HCT116 (cell line): ENCODE measurements around the gene AAMDC. TPM values are rescaled to one million over a fixed set of nuclear protein-coding genes. Genes with fewer than 3 reads are reported as not detected.

ENCODE experiments used
- ATAC-seq: fragments of 200-7000 bp; cut with Tn5 transposase; 2 replicates; pipeline ENCODE4 v1.9.1; 2020; ENCODE audit warnings: mild to moderate bottlenecking, moderate library complexity
- BruUV-seq: library from RNA; stranded (reverse); fragments of 400-500 nt; replicated peaks from 2 replicates; lab custom pipeline; 2021; lab: Mats Ljungman, UMichigan
- CTCF ChIA-PET: fragments of 300-600 bp; sonication (Branson Sonifier 250); formaldehyde crosslinking; loops from one replicate; lab custom pipeline; 2021; ENCODE audit warnings: antibody characterized with exemption; lab: Charles Lee
- POLR2A ChIA-PET: fragments of 300-600, 350-600 bp; sonication (Branson Sonifier 250); formaldehyde crosslinking; loops from one replicate; lab custom pipeline; 2021; ENCODE audit warnings: antibody characterized with exemption; lab: Charles Lee
- RAD21 ChIA-PET, 2 experiments: fragments of 300-600 bp; sonication (Branson Sonifier 250); formaldehyde crosslinking; loops; one replicate each; lab custom pipeline; 2023; ENCODE audit warnings: low total read pairs in 2 of 2; ENCODE audit not compliant: uncharacterized antibody in 2 of 2, unreplicated experiment in 2 of 2, low non-redundant PET in 1 of 2; lab: Charles Lee
- DNase-seq: peaks from one replicate; pipeline ENCODE4 v3.0.0-alpha.2; 2010; ENCODE audit warnings: low read depth, low spot score
- H2AFZ ChIP-seq: fragments of 200-600 bp; shearing (Covaris generic), sonication (generic); 2 replicates; pipeline ENCODE4 v1.6.1; 2017; ENCODE audit warnings: low read depth, mixed run types, mixed read lengths, antibody characterized with exemption, low read length; ENCODE audit not compliant: poor library complexity, severe bottlenecking
- H3K27ac ChIP-seq: 2 replicates; pipeline ENCODE4 v1.5.1; 2012; ENCODE audit warnings: low read depth, low read length
- H3K27me3 ChIP-seq: fragments of 200-600 bp; sonication (generic); 2 replicates; pipeline ENCODE4 v1.6.1; 2016; ENCODE audit warnings: mixed run types, low read length, mixed read lengths; ENCODE audit not compliant: insufficient read depth
- H3K36me3 ChIP-seq, 2 experiments: fragments of 200-500 bp in 1 of 2; fragments of 200-600 bp in 1 of 2; sonication (Bioruptor generic) in 1 of 2; sonication (generic) in 1 of 2; 2 replicates each; pipeline versions ENCODE4 v1.5.1 to v1.6.1; 2014 to 2016; ENCODE audit warnings: low read length in 2 of 2, inconsistent platforms in 1 of 2, mixed read lengths in 1 of 2, mixed run types in 1 of 2; ENCODE audit not compliant: insufficient read depth in 2 of 2, control insufficient read depth in 1 of 2
- H3K4me1 ChIP-seq, 2 experiments: fragments of 200-600 bp in 1 of 2; sonication (generic) in 1 of 2; 2 replicates each; pipeline versions ENCODE4 v1.5.1 to v1.6.1; 2012 to 2017; ENCODE audit warnings: low read length in 2 of 2, inconsistent platforms in 1 of 2, mild to moderate bottlenecking in 1 of 2, mixed read lengths in 1 of 2, mixed run types in 1 of 2, moderate library complexity in 1 of 2; ENCODE audit not compliant: insufficient read depth in 2 of 2, control insufficient read depth in 1 of 2
- H3K4me2 ChIP-seq: fragments of 200-600 bp; sonication (generic); 2 replicates; pipeline ENCODE4 v1.6.1; 2017; ENCODE audit warnings: mixed run types, low read length, mixed read lengths
- H3K4me3 ChIP-seq, 2 experiments: fragments of 200-600 bp in 1 of 2; sonication (generic) in 1 of 2; replicated peaks in 1 of 2; 2 replicates each; pipeline ENCODE4 v1.5.1; 2011 to 2016; ENCODE audit warnings: low read length in 2 of 2, control low read depth in 1 of 2, low read depth in 1 of 2, mild to moderate bottlenecking in 1 of 2, mixed read lengths in 1 of 2, mixed run types in 1 of 2
- H3K79me2 ChIP-seq: fragments of 200-600 bp; sonication (generic); 2 replicates; pipeline ENCODE4 v1.6.1; 2017; ENCODE audit warnings: mild to moderate bottlenecking, mixed run types, low read length, moderate library complexity, mixed read lengths; ENCODE audit not compliant: insufficient read depth
- H3K9ac ChIP-seq: fragments of 200-600 bp; sonication (generic); 2 replicates; pipeline ENCODE4 v1.6.1; 2016; ENCODE audit warnings: low read length, mixed read lengths
- H3K9me2 ChIP-seq: fragments of 200-600 bp; sonication (generic), shearing (Covaris generic); 2 replicates; pipeline ENCODE4 v1.6.1; 2017; ENCODE audit warnings: mixed run types, mild to moderate bottlenecking, moderate library complexity; ENCODE audit not compliant: insufficient read depth
- H3K9me3 ChIP-seq, 2 experiments: fragments of 200-500 bp in 1 of 2; fragments of 200-600 bp in 1 of 2; sonication (Bioruptor generic) in 1 of 2; sonication (generic) in 1 of 2; 2 replicates each; pipeline ENCODE4 v1.6.1; 2014 to 2017; ENCODE audit warnings: low read length in 2 of 2, mixed read lengths in 2 of 2, inconsistent platforms in 1 of 2, low read depth in 1 of 2, mild to moderate bottlenecking in 1 of 2, mixed run types in 1 of 2, moderate library complexity in 1 of 2; ENCODE audit not compliant: control insufficient read depth in 1 of 2, insufficient read depth in 1 of 2
- H4K20me1 ChIP-seq: fragments of 200-600 bp; sonication (generic), shearing (Covaris generic); 2 replicates; pipeline ENCODE4 v1.6.1; 2017; ENCODE audit warnings: mixed run types, mild to moderate bottlenecking, moderate library complexity; ENCODE audit not compliant: insufficient read depth
- ATF3 ChIP-seq: IDR thresholded peaks from 2 replicates; pipeline ENCODE4 v1.6.1; 2012
- CBX3 ChIP-seq: IDR thresholded peaks from 2 replicates; pipeline ENCODE4 v1.6.1; 2012; ENCODE audit warnings: low read depth
- EGR1 ChIP-seq: IDR thresholded peaks from 2 replicates; pipeline ENCODE4 v1.6.1; 2012; ENCODE audit warnings: low read depth
- ELF1 ChIP-seq: IDR thresholded peaks from 2 replicates; pipeline ENCODE4 v1.6.1; 2012; ENCODE audit warnings: low read depth, borderline replicate concordance
- EZH2 ChIP-seq: fragments of 200-600 bp; sonication (generic); IDR thresholded peaks from 2 replicates; pipeline ENCODE4 v1.6.1; 2017; ENCODE audit warnings: antibody characterized with exemption, mixed run types
- EZH2phosphoT487 ChIP-seq: fragments of 200-600 bp; IDR thresholded peaks from 2 replicates; pipeline ENCODE4 v1.6.1; 2018; ENCODE audit warnings: antibody characterized with exemption, borderline replicate concordance
- MAX ChIP-seq: IDR thresholded peaks from 2 replicates; pipeline ENCODE4 v1.6.1; 2012
- POLR2A ChIP-seq: IDR thresholded peaks from 2 replicates; pipeline ENCODE4 v1.7.0; 2011; ENCODE audit warnings: borderline replicate concordance; ENCODE audit not compliant: insufficient read depth, insufficient read length; ENCODE audit errors: extremely low read depth
- RAD21 ChIP-seq: IDR thresholded peaks from 2 replicates; pipeline ENCODE4 v1.6.1; 2012; ENCODE audit warnings: low read depth, mild to moderate bottlenecking
- SIN3A ChIP-seq: IDR thresholded peaks from 2 replicates; pipeline ENCODE4 v1.6.1; 2012; ENCODE audit warnings: low read depth
- SP1 ChIP-seq: IDR thresholded peaks from 2 replicates; pipeline ENCODE4 v1.6.1; 2012; ENCODE audit warnings: low read depth
- SRF ChIP-seq: IDR thresholded peaks from 2 replicates; pipeline ENCODE4 v1.6.1; 2012; ENCODE audit warnings: low read depth
- TCF7L2 ChIP-seq: IDR thresholded peaks from 2 replicates; pipeline ENCODE4 v1.7.0; 2011; ENCODE audit warnings: borderline replicate concordance, inconsistent platforms; ENCODE audit not compliant: insufficient read depth, insufficient read length; ENCODE audit errors: extremely low read depth
- ZFX ChIP-seq: fragments of 450-650 bp; IDR thresholded peaks from 2 replicates; pipeline ENCODE4 v1.6.1; 2017
- intact Hi-C: fragments of 100-400 bp; cut with micrococcal nuclease; formaldehyde crosslinking; loops from 2 replicates; pipeline ENCODE4 v1.10.0; 2022
- total RNA-seq: library from RNA; stranded (reverse); gene quantifications from one replicate; pipeline ENCODE4 v1.2.1, GENCODE V29; 2021; ENCODE audit not compliant: unreplicated experiment
- TF ChIP-seq, protein P1 (sequence below): IDR thresholded peaks from 2 replicates; pipeline ENCODE4 v1.6.1; 2011; ENCODE audit warnings: mild to moderate bottlenecking, low read length, moderate library complexity; ENCODE audit not compliant: insufficient replicate concordance; ENCODE audit errors: extremely low read depth
- TF ChIP-seq, protein P2 (sequence below), 3 experiments: fragments of 200-600 bp in 1 of 3; sonication (generic) in 1 of 3; IDR thresholded peaks in 2 of 3; conservative IDR thresholded peaks in 1 of 3; 2 replicates each; pipeline ENCODE4 v1.5.1; 2012 to 2017; ENCODE audit warnings: low read depth in 2 of 3, low read length in 2 of 3, antibody characterized with exemption in 1 of 3, borderline replicate concordance in 1 of 3, control low read depth in 1 of 3, mild to moderate bottlenecking in 1 of 3, mixed read lengths in 1 of 3, mixed run types in 1 of 3, moderate library complexity in 1 of 3; ENCODE audit not compliant: insufficient read depth in 1 of 3

Gene AAMDC
- total RNA-seq, 1 experiment from 2014 or later: 11.2 TPM

DNA sequence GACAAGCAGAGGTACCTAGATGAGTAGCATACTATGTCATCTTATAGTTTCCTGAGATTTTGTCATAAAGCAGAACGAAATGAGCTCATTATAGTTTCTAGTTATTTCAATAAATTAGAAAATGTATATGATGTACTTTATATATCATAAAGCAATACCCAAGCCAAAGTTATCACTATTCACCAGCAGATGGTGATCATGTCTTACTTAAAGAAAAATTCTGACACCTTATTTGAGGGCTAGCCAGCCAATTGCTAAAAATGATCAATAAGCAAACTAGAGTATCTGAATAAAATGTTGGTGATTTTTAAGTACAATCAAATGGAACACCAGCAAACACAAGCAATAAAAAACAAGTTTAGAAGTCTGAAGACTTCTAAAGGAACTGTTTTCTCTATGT, 44.5 kb upstream of the AAMDC start:
- no peak for ATAC-seq

DNA sequence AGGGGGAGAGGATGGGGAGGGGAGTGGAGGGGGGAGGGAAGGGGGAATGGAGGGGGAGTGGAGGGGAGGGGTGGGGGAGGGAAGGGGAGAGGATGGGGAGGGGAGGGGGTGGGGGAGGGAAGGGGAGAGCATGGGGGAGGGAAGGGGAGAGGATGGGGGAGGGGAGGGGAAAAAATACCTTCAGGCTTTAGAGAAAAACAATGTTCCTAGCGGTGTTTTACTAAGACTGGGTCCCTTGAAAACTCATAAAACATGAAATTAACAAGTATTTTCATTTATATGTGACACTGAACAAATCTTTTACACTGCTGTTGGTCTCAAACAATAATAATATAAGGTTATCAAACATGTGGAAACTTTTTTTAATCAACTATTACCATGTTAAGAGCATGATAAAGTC, 42.8 kb upstream of the AAMDC start:
- H3K9ac ChIP-seq: no peak overlapping the region
- no TSS peak for BruUV-seq
- intact Hi-C loops: loop anchor here (5.0 kb wide), 2 partner anchors 39 to 784 kb away; no protein-coding TSS in a partner anchor
- H3K27ac ChIP-seq: no peak overlapping the region
- ChIA-PET CTCF (no interaction called here), RAD21 (no interaction called here), POLR2A (no interaction called here)
- H3K36me3 ChIP-seq: no peaks in the 10 kb centered on the region
- H3K4me1 ChIP-seq: no peaks in the 10 kb centered on the region
- H3K4me3 ChIP-seq: no peak overlapping the region
- H4K20me1 ChIP-seq: no peaks in the 10 kb centered on the region
- DNase-seq (no peak), ATAC-seq (no peak)
- no peak overlapping the region for H2AFZ ChIP-seq
- peaks cover 31% of the 10 kb centered on the region for H3K79me2 ChIP-seq
- no peaks in the 10 kb centered on the region for H3K9me2 ChIP-seq
- no peaks in the 10 kb centered on the region for H3K9me3 ChIP-seq
- no peak overlapping the region for H3K4me2 ChIP-seq
- no peaks in the 10 kb centered on the region for H3K27me3 ChIP-seq
- no peak for TF ChIP-seq EGR1
- TF ChIP-seq ZFX: no peak
- TF ChIP-seq ELF1: no peak
- TF ChIP-seq SIN3A: no peak
- no peak for TF ChIP-seq CBX3
- TF ChIP-seq POLR2A: no peak
- TF ChIP-seq EZH2: no peak
- no peak for TF ChIP-seq TCF7L2
- no peak for TF ChIP-seq MAX
- TF ChIP-seq SRF: no peak
- TF ChIP-seq ATF3: no peak
- TF ChIP-seq, protein P1, sequence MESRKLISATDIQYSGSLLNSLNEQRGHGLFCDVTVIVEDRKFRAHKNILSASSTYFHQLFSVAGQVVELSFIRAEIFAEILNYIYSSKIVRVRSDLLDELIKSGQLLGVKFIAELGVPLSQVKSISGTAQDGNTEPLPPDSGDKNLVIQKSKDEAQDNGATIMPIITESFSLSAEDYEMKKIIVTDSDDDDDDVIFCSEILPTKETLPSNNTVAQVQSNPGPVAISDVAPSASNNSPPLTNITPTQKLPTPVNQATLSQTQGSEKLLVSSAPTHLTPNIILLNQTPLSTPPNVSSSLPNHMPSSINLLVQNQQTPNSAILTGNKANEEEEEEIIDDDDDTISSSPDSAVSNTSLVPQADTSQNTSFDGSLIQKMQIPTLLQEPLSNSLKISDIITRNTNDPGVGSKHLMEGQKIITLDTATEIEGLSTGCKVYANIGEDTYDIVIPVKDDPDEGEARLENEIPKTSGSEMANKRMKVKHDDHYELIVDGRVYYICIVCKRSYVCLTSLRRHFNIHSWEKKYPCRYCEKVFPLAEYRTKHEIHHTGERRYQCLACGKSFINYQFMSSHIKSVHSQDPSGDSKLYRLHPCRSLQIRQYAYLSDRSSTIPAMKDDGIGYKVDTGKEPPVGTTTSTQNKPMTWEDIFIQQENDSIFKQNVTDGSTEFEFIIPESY: no peak
- no peak for TF ChIP-seq EZH2phosphoT487
- TF ChIP-seq SP1: no peak

More for the DNA sequence above, 44.5 kb upstream of the AAMDC start:
- Histone ChIP-seq H3K9me2 (no peaks in the 10 kb centered on the region), H3K9ac (no peak overlapping the region), H3K36me3 (no peaks in the 10 kb centered on the region), H3K27ac (no peak overlapping the region), H3K4me2 (no peak overlapping the region), H4K20me1 (no peaks in the 10 kb centered on the region), H3K79me2 (peaks cover 44% of the 10 kb centered on the region), H3K4me1 (no peaks in the 10 kb centered on the region), H2AFZ (no peak overlapping the region), H3K27me3 (no peaks in the 10 kb centered on the region), H3K9me3 (no peaks in the 10 kb centered on the region), H3K4me3 (no peak overlapping the region)
- intact Hi-C loops: loop anchor here (1.0 to 5.0 kb wide), 4 partner anchors 41 to 786 kb away; no protein-coding TSS in a partner anchor
- TF ChIP-seq RAD21 (peak; percentile 62), SIN3A (no peak)
- TF ChIP-seq, protein P2, sequence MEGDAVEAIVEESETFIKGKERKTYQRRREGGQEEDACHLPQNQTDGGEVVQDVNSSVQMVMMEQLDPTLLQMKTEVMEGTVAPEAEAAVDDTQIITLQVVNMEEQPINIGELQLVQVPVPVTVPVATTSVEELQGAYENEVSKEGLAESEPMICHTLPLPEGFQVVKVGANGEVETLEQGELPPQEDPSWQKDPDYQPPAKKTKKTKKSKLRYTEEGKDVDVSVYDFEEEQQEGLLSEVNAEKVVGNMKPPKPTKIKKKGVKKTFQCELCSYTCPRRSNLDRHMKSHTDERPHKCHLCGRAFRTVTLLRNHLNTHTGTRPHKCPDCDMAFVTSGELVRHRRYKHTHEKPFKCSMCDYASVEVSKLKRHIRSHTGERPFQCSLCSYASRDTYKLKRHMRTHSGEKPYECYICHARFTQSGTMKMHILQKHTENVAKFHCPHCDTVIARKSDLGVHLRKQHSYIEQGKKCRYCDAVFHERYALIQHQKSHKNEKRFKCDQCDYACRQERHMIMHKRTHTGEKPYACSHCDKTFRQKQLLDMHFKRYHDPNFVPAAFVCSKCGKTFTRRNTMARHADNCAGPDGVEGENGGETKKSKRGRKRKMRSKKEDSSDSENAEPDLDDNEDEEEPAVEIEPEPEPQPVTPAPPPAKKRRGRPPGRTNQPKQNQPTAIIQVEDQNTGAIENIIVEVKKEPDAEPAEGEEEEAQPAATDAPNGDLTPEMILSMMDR (IDR thresholded peaks at IDR 0.05 in 2 of 3, conservative IDR thresholded peaks at IDR 0.05 in 1 of 3; ENCODE audit: borderline replicate concordance in 1 of 3, insufficient read depth in 1 of 3, low read depth in 2 of 3, low read length in 2 of 3): peak; percentile 32 to 47 (median 34); a peak in 4 of 6 replicates
- peak; percentile 19 for DNase-seq
- no TSS peak for BruUV-seq
- ChIA-PET POLR2A (interaction anchor here (1.0 kb wide), 1 partner anchor 218 kb away, joined by 3 read pairs; the partner anchor contains the start of gene INTS4), RAD21 (no interaction called here), CTCF (interaction anchor here (0.7 to 1.1 kb wide), 8 partner anchors 218 to 788 kb away, joined by 3 to 10 read pairs (median 4); partner anchors contain the start of gene INTS4)
